SK-N-SH (cell line): Measurements from ENCODE around the gene RBM4B. TPM values are rescaled to one million over a fixed set of nuclear protein-coding genes. Genes with fewer than 3 reads are reported as not detected.

ENCODE experiments used
- CTCF ChIA-PET: fragments of 300-600, 350-600 bp; formaldehyde crosslinking; extraction: SDS; loops from one replicate; lab custom pipeline; 2021; lab: Yijun Ruan, JAX
- POLR2A ChIA-PET: fragments of 350-600 bp; sonication (Branson Sonifier 250); formaldehyde crosslinking; extraction: SDS; loops from one replicate; lab custom pipeline; 2020; ENCODE audit warnings: antibody characterized with exemption, inconsistent platforms; lab: Yijun Ruan, JAX
- DNase-seq: peaks from one replicate; pipeline ENCODE4 v3.0.0; 2012
- H2AFZ ChIP-seq: fragments of 200-600 bp; sonication (generic); 2 replicates; pipeline ENCODE4 v1.8.1; 2016; ENCODE audit warnings: antibody characterized with exemption, mild to moderate bottlenecking, low read depth
- H3F3A ChIP-seq: fragments of 200-600 bp; sonication (generic); replicated peaks from 2 replicates; pipeline ENCODE3; 2016; ENCODE audit warnings: antibody characterized with exemption, mild to moderate bottlenecking; ENCODE audit not compliant: insufficient read depth
- H3K27ac ChIP-seq, 2 experiments: fragments of 200-500 bp in 1 of 2; fragments of 200-600 bp in 1 of 2; sonication (Bioruptor generic) in 1 of 2; sonication (generic), shearing (Covaris generic) in 1 of 2; 2 replicates each; pipeline versions ENCODE4 v1.5.1 to v1.6.1; 2014 to 2016; ENCODE audit warnings: low read depth in 2 of 2, inconsistent platforms in 1 of 2, low read length in 1 of 2, mild to moderate bottlenecking in 1 of 2, mixed read lengths in 1 of 2
- H3K27me3 ChIP-seq: fragments of 200-600 bp; sonication (generic), shearing (Covaris generic); 2 replicates; pipeline ENCODE4 v1.6.1; 2016; ENCODE audit warnings: mixed run types; ENCODE audit not compliant: insufficient read depth
- H3K36me3 ChIP-seq, 2 experiments: fragments of 200-500 bp in 1 of 2; fragments of 200-600 bp in 1 of 2; sonication (Bioruptor generic) in 1 of 2; sonication (generic) in 1 of 2; replicated peaks in 1 of 2; 2 replicates each; pipeline versions ENCODE3 to v1.5.1; 2014 to 2016; ENCODE audit warnings: low read length in 1 of 2, mild to moderate bottlenecking in 1 of 2; ENCODE audit not compliant: insufficient read depth in 2 of 2, control insufficient read depth in 1 of 2
- H3K4me1 ChIP-seq, 2 experiments: fragments of 200-500 bp in 1 of 2; fragments of 200-600 bp in 1 of 2; sonication (Bioruptor generic) in 1 of 2; sonication (generic), shearing (Covaris generic) in 1 of 2; 2 replicates each; pipeline versions ENCODE4 v1.5.1 to v1.6.1; 2014 to 2016; ENCODE audit warnings: low read depth in 1 of 2, low read length in 1 of 2, mixed run types in 1 of 2; ENCODE audit not compliant: insufficient read depth in 2 of 2, control insufficient read depth in 1 of 2
- H3K4me2 ChIP-seq: fragments of 200-600 bp; sonication (generic), shearing (Covaris generic); 2 replicates; pipeline ENCODE4 v1.6.1; 2017; ENCODE audit warnings: mixed run types
- H3K4me3 ChIP-seq, 2 experiments: fragments of 200-500 bp in 1 of 2; fragments of 200-600 bp in 1 of 2; sonication (Bioruptor generic) in 1 of 2; sonication (generic), shearing (Covaris generic) in 1 of 2; 2 replicates each; pipeline versions ENCODE4 v1.5.1 to v1.8.1; 2014 to 2016; ENCODE audit warnings: low read depth in 2 of 2, inconsistent platforms in 1 of 2, low read length in 1 of 2, mild to moderate bottlenecking in 1 of 2, mixed read lengths in 1 of 2, moderate library complexity in 1 of 2
- H3K79me2 ChIP-seq: fragments of 200-600 bp; sonication (generic); 2 replicates; pipeline ENCODE4 v1.8.1; 2017; ENCODE audit warnings: mild to moderate bottlenecking; ENCODE audit not compliant: insufficient read depth
- H3K9ac ChIP-seq: fragments of 200-600 bp; sonication (generic); 2 replicates; pipeline ENCODE4 v1.6.1; 2017; ENCODE audit warnings: mixed run types
- H3K9me2 ChIP-seq: fragments of 200-600 bp; sonication (generic); 2 replicates; pipeline ENCODE4 v1.6.1; 2017; ENCODE audit warnings: mixed run types
- H3K9me3 ChIP-seq: fragments of 200-600 bp; sonication (generic); 2 replicates; pipeline ENCODE4 v1.6.1; 2017; ENCODE audit warnings: mixed run types, mild to moderate bottlenecking, moderate library complexity
- H4K20me1 ChIP-seq: fragments of 200-600 bp; sonication (generic); 2 replicates; pipeline ENCODE4 v1.6.1; 2017; ENCODE audit warnings: mild to moderate bottlenecking, mixed run types; ENCODE audit not compliant: insufficient read depth
- ELF1 ChIP-seq: IDR thresholded peaks from 2 replicates; pipeline ENCODE4 v1.4.0; 2012
- FOSL2 ChIP-seq: IDR thresholded peaks from 2 replicates; pipeline ENCODE4 v1.4.0; 2012; ENCODE audit warnings: low read depth, mild to moderate bottlenecking, moderate library complexity, borderline replicate concordance
- FOXJ3 ChIP-seq: sonication (generic); formaldehyde crosslinking; IDR thresholded peaks from 2 replicates; pipeline ENCODE4 v1.5.1; 2020; ENCODE audit warnings: mild to moderate bottlenecking, missing genetic modification reagents
- FOXM1 ChIP-seq: IDR thresholded peaks from 2 replicates; pipeline ENCODE4 v1.4.0; 2012; ENCODE audit warnings: low read depth, mild to moderate bottlenecking
- GABPA ChIP-seq: IDR thresholded peaks from 2 replicates; pipeline ENCODE4 v1.4.0; 2012; ENCODE audit warnings: low read depth, mild to moderate bottlenecking
- GATA2 ChIP-seq: sonication (generic); formaldehyde crosslinking; IDR thresholded peaks from 2 replicates; pipeline ENCODE4 v1.5.0; 2020; ENCODE audit warnings: mild to moderate bottlenecking, missing genetic modification reagents
- MEF2A ChIP-seq: IDR thresholded peaks from 2 replicates; pipeline ENCODE4 v1.4.0; 2012; ENCODE audit warnings: low read depth, borderline replicate concordance
- MXI1 ChIP-seq: IDR thresholded peaks from 2 replicates; pipeline ENCODE4 v1.6.1; 2012; ENCODE audit warnings: mild to moderate bottlenecking, low read depth, low read length, improper control_type of control experiment
- NFIC ChIP-seq: IDR thresholded peaks from 2 replicates; pipeline ENCODE4 v1.4.0; 2012; ENCODE audit warnings: borderline replicate concordance
- NRF1 ChIP-seq: IDR thresholded peaks from 2 replicates; pipeline ENCODE4 v1.6.1; 2012; ENCODE audit warnings: low read depth, mild to moderate bottlenecking, low read length
- POLR2AphosphoS5 ChIP-seq: IDR thresholded peaks from 2 replicates; pipeline ENCODE4 v1.6.1; 2012; ENCODE audit warnings: low read depth, low read length
- RFX5 ChIP-seq: IDR thresholded peaks from 2 replicates; pipeline ENCODE4 v1.6.1; 2012; ENCODE audit warnings: mild to moderate bottlenecking, improper control_type of control experiment, low read length
- RXRA ChIP-seq: IDR thresholded peaks from 2 replicates; pipeline ENCODE4 v1.4.0; 2012; ENCODE audit warnings: low read depth, mild to moderate bottlenecking, borderline replicate concordance
- SMC3 ChIP-seq: IDR thresholded peaks from 2 replicates; pipeline ENCODE4 v1.6.1; 2012; ENCODE audit warnings: low read depth, low read length, improper control_type of control experiment
- TAF1 ChIP-seq: IDR thresholded peaks from 2 replicates; pipeline ENCODE4 v1.6.1; 2012; ENCODE audit warnings: low read depth, mild to moderate bottlenecking, low read length, moderate library complexity, borderline replicate concordance
- YY1 ChIP-seq: IDR thresholded peaks from 2 replicates; pipeline ENCODE4 v1.4.0; 2012; ENCODE audit warnings: low read depth, mild to moderate bottlenecking
- WGBS: methylation state at CpG from one replicate; pipeline ENCODE4 v1.1.6; 2017; ENCODE audit warnings: low lambda C conversion rate; 5-methylcytosine and 5-hydroxymethylcytosine counted together
- polyA plus RNA-seq, 3 experiments: library from polyadenylated mRNA; depleted of rRNA; stranded (reverse); fragments of >200 nt; gene quantifications; 2 replicates each; pipeline ENCODE4 v1.2.3, GENCODE V29; 2012
- TF ChIP-seq, protein P1 (sequence below): IDR thresholded peaks from 2 replicates; pipeline ENCODE4; 2012
- TF ChIP-seq, protein P2 (sequence below): IDR thresholded peaks from 2 replicates; pipeline ENCODE4 v1.4.0; 2012; ENCODE audit warnings: low read depth, borderline replicate concordance

The RBM4B gene
- polyA plus RNA-seq, 1 of the 3 experiments (the other 2 are of a cell fraction), result 31.1 TPM

DNA sequence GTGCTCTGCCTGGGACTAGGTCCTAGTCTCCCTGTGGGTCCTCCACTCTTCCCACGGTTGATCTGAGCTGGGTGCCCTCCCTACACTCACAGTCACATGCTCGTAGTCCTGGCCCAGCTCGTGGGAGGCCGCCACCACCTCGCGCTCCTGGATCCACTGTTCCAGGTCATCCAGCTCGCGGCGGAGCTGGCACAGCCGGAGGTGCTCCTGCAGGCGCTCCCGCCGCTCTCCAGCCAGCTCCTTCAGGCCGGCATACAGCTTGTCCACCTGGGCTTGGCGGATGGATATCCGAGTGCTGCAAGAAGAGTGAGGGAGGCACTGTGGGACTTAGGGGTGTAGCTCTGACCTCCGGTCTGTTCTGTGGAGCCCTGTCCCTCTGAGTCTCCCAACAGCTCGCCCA, 14.8 kb upstream of the RBM4B start:
- ChIA-PET POLR2A (no interaction called here), CTCF (interaction anchor here (1.0 to 6.6 kb wide), 5 partner anchors 12 to 283 kb away, joined by 3 to 52 read pairs (median 6); partner anchors contain the start of gene C11orf86)
- Histone ChIP-seq H3K36me3 (peaks cover 0 to 34% of the 10 kb centered on the region in 2 experiments), H3K9me2 (no peaks in the 10 kb centered on the region), H3K79me2 (no peaks in the 10 kb centered on the region), H3K27me3 (no peaks in the 10 kb centered on the region), H3F3A (no peaks in the 10 kb centered on the region), H3K4me1 (no peaks in the 10 kb centered on the region), H2AFZ (no peak overlapping the region), H3K9ac (no peak overlapping the region), H3K4me3 (no peak overlapping the region), H3K27ac (no peak overlapping the region), H4K20me1 (no peaks in the 10 kb centered on the region), H3K4me2 (no peak overlapping the region), H3K9me3 (no peaks in the 10 kb centered on the region)
- WGBS, result 98% methylated on average over 18 of the region's 18 CpGs
- DNase-seq, result no peak
- TF ChIP-seq YY1 (no peak), RFX5 (no peak), MXI1 (no peak), FOSL2 (no peak), RXRA (no peak), NFIC (no peak), FOXM1 (no peak), POLR2AphosphoS5 (no peak), ELF1 (no peak), NRF1 (no peak), FOXJ3 (no peak), SMC3 (no peak), GABPA (no peak), GATA2 (no peak), MEF2A (no peak), TAF1 (no peak)
- TF ChIP-seq, protein P1, sequence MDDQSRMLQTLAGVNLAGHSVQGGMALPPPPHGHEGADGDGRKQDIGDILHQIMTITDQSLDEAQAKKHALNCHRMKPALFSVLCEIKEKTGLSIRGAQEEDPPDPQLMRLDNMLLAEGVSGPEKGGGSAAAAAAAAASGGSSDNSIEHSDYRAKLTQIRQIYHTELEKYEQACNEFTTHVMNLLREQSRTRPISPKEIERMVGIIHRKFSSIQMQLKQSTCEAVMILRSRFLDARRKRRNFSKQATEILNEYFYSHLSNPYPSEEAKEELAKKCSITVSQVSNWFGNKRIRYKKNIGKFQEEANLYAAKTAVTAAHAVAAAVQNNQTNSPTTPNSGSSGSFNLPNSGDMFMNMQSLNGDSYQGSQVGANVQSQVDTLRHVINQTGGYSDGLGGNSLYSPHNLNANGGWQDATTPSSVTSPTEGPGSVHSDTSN, result no peak
- TF ChIP-seq, protein P2, sequence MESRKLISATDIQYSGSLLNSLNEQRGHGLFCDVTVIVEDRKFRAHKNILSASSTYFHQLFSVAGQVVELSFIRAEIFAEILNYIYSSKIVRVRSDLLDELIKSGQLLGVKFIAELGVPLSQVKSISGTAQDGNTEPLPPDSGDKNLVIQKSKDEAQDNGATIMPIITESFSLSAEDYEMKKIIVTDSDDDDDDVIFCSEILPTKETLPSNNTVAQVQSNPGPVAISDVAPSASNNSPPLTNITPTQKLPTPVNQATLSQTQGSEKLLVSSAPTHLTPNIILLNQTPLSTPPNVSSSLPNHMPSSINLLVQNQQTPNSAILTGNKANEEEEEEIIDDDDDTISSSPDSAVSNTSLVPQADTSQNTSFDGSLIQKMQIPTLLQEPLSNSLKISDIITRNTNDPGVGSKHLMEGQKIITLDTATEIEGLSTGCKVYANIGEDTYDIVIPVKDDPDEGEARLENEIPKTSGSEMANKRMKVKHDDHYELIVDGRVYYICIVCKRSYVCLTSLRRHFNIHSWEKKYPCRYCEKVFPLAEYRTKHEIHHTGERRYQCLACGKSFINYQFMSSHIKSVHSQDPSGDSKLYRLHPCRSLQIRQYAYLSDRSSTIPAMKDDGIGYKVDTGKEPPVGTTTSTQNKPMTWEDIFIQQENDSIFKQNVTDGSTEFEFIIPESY, result no peak
